NCI-H2227 (cell line): ENCODE data around the gene ITPKC.

ENCODE experiments used
- DNase-seq: peaks from one replicate; lab custom pipeline; 2025; ENCODE audit not compliant: unreplicated experiment; lab: John Stamatoyannopoulos, UW

Gene ITPKC

GRCh38 chr19:40739030-40739839, 22.3 kb downstream of the ITPKC start:
- no peak for DNase-seq

- DNase-seq: no peak
Measured at GRCh38 chr19:40739871-40740703, 23.2 kb downstream of the ITPKC start.

GRCh38 chr19:40740747-40741146, 23.8 kb downstream of the ITPKC start:
- DNase-seq: peak; percentile 77

- no peak for DNase-seq
Measured at GRCh38 chr19:40741527-40742390, 24.8 kb downstream of the ITPKC start.

- no peak for DNase-seq
Measured at GRCh38 chr19:40742477-40742876, 25.6 kb downstream of the ITPKC start.

- DNase-seq: no peak
Measured at GRCh38 chr19:40742886-40743285, 26.0 kb downstream of the ITPKC start.

GRCh38 chr19:40743926-40744325, 27.0 kb downstream of the ITPKC start:
- no peak for DNase-seq

GRCh38 chr19:40744554-40745401, 27.9 kb downstream of the ITPKC start:
- DNase-seq: no peak

GRCh38 chr19:40745402-40745780, 28.5 kb downstream of the ITPKC start:
- DNase-seq: no peak

- DNase-seq: no peak
Measured at GRCh38 chr19:40747536-40747935, 30.6 kb downstream of the ITPKC start.

GRCh38 chr19:40750058-40750873, 33.4 kb downstream of the ITPKC start, which contains the start of gene ACTMAP:
TSS of gene ACTMAP (minus strand) at chr19:40750477. CDS start at chr19:40749803, 674 bp downstream.
- peak; percentile 100 for DNase-seq

GRCh38 chr19:40750874-40751537, 34.1 kb downstream of the ITPKC start, which contains the start of gene SNRPA:
TSS of gene SNRPA (plus strand) at chr19:40751203. CDS start at chr19:40751409, 206 bp downstream.
- peak; percentile 100 for DNase-seq

- no peak for DNase-seq
Measured at GRCh38 chr19:40752257-40752781, 35.4 kb downstream of the ITPKC start.

GRCh38 chr19:40754611-40755247, 37.8 kb downstream of the ITPKC start:
- DNase-seq: no peak

- DNase-seq: no peak
Measured at GRCh38 chr19:40755248-40755624, 38.3 kb downstream of the ITPKC start.

- DNase-seq: no peak
Measured at GRCh38 chr19:40755791-40756190, 38.9 kb downstream of the ITPKC start.

GRCh38 chr19:40756502-40757110, 39.7 kb downstream of the ITPKC start:
- no peak for DNase-seq

- DNase-seq: no peak
Measured at GRCh38 chr19:40758491-40758890, 41.6 kb downstream of the ITPKC start.
